Measurements from ENCODE around the gene INMT.

INMT gene

GRCh38 chr7:30735631-30736030, 16.3 kb upstream of the INMT start:
- TF ChIP-seq GATA2 (IDR thresholded peaks at IDR 0.05; ENCODE audit: low read depth, low read length), result no peak
- no peak for TF ChIP-seq GATA3 (IDR thresholded peaks at IDR 0.05; ENCODE audit: low read depth, low read length)

- no peak for TF ChIP-seq GATA3 (IDR thresholded peaks at IDR 0.05; ENCODE audit: low read depth, low read length)
- no peak for TF ChIP-seq GATA2 (IDR thresholded peaks at IDR 0.05; ENCODE audit: low read depth, low read length)
Measured at GRCh38 chr7:30736291-30736690, 15.6 kb upstream of the INMT start.

- TF ChIP-seq GATA3 (IDR thresholded peaks at IDR 0.05; ENCODE audit: low read depth, low read length), result no peak
Measured at GRCh38 chr7:30738026-30738915, 13.7 kb upstream of the INMT start.

- no peak for TF ChIP-seq GATA2 (IDR thresholded peaks at IDR 0.05; ENCODE audit: low read depth, low read length)
- TF ChIP-seq GATA3 (IDR thresholded peaks at IDR 0.05; ENCODE audit: low read depth, low read length), result no peak
Measured at GRCh38 chr7:30739691-30740090, 12.2 kb upstream of the INMT start.

- TF ChIP-seq GATA2 (IDR thresholded peaks at IDR 0.05; ENCODE audit: low read depth, low read length) (no peak), GATA3 (IDR thresholded peaks at IDR 0.05; ENCODE audit: low read depth, low read length) (no peak)
Measured at GRCh38 chr7:30740417-30741181, 11.3 kb upstream of the INMT start.

GRCh38 chr7:30741289-30741688, 10.6 kb upstream of the INMT start:
- TF ChIP-seq GATA2 (IDR thresholded peaks at IDR 0.05; ENCODE audit: low read depth, low read length) (no peak), GATA3 (IDR thresholded peaks at IDR 0.05; ENCODE audit: low read depth, low read length) (no peak)

- TF ChIP-seq GATA3 (IDR thresholded peaks at IDR 0.05; ENCODE audit: low read depth, low read length) (no peak), GATA2 (IDR thresholded peaks at IDR 0.05; ENCODE audit: low read depth, low read length) (no peak)
Measured at GRCh38 chr7:30743371-30744074, 8.4 kb upstream of the INMT start.

GRCh38 chr7:30744075-30744417, 7.9 kb upstream of the INMT start:
- TF ChIP-seq GATA2 (IDR thresholded peaks at IDR 0.05; ENCODE audit: low read depth, low read length) (no peak), GATA3 (IDR thresholded peaks at IDR 0.05; ENCODE audit: low read depth, low read length) (no peak)

GRCh38 chr7:30745261-30745941, 6.5 kb upstream of the INMT start:
- TF ChIP-seq GATA3 (IDR thresholded peaks at IDR 0.05; ENCODE audit: low read depth, low read length) (no peak), GATA2 (IDR thresholded peaks at IDR 0.05; ENCODE audit: low read depth, low read length) (no peak)

GRCh38 chr7:30750010-30750409, 1.9 kb upstream of the INMT start:
- no peak for TF ChIP-seq GATA2 (IDR thresholded peaks at IDR 0.05; ENCODE audit: low read depth, low read length)
- TF ChIP-seq GATA3 (IDR thresholded peaks at IDR 0.05; ENCODE audit: low read depth, low read length), result no peak

GRCh38 chr7:30750683-30751650, 968 bp upstream of the INMT start:
- TF ChIP-seq GATA2 (IDR thresholded peaks at IDR 0.05; ENCODE audit: low read depth, low read length), result no peak
- no peak for TF ChIP-seq GATA3 (IDR thresholded peaks at IDR 0.05; ENCODE audit: low read depth, low read length)

- TF ChIP-seq GATA3 (IDR thresholded peaks at IDR 0.05; ENCODE audit: low read depth, low read length), result no peak
- TF ChIP-seq GATA2 (IDR thresholded peaks at IDR 0.05; ENCODE audit: low read depth, low read length), result no peak
Measured at GRCh38 chr7:30752484-30752883, 549 bp downstream of the INMT start.

GRCh38 chr7:30752979-30753378, 1.0 kb downstream of the INMT start:
- TF ChIP-seq GATA2 (IDR thresholded peaks at IDR 0.05; ENCODE audit: low read depth, low read length) (no peak), GATA3 (IDR thresholded peaks at IDR 0.05; ENCODE audit: low read depth, low read length) (no peak)

All from SH-SY5Y (cell line).